Astrocyte of the spinal cord (primary cell): ENCODE results near the gene DNAJC24.

ENCODE experiments used
- DNase-seq: peaks from one replicate; pipeline ENCODE4 v3.0.0; 2011; ENCODE audit warnings: low read depth, low spot score
- H3K4me3 ChIP-seq: 2 replicates; pipeline ENCODE4 v1.5.1; 2011; ENCODE audit warnings: low read depth, mild to moderate bottlenecking, low read length, moderate library complexity
- in situ Hi-C: cut with HindIII; loops from 2 replicates; pipeline ENCODE4 v1.10.0; 2017; ENCODE audit warnings: low sequenced_read_pairs
- TF ChIP-seq, protein P1 (sequence below): IDR thresholded peaks from 2 replicates; pipeline ENCODE4 v1.5.1; 2012; ENCODE audit warnings: low read depth, mild to moderate bottlenecking, low read length, inconsistent platforms

The DNAJC24 gene

DNA sequence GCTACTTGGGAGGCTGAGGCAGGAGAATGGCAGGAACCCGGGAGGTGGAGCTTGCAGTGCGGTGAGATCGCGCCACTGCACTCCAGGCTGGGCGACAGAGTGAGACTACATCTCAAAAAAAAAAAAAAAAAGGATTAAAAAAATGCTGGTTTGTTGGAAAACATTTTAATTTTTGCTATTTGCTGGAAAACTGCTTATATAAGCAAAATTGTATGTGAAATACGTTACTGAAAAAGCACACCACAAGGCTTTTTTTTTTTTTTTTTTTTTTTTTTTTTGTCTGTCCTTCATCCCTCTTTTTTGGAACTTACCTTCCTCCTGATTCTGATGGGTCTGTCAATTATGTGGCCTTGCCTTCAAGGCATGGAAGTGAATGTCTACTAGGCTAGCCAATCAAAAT is 41.0 kb upstream of the DNAJC24 start:
- no peak overlapping the region for H3K4me3 ChIP-seq
- in situ Hi-C loops: no loop called here
- DNase-seq: no peak
- TF ChIP-seq, protein P1, sequence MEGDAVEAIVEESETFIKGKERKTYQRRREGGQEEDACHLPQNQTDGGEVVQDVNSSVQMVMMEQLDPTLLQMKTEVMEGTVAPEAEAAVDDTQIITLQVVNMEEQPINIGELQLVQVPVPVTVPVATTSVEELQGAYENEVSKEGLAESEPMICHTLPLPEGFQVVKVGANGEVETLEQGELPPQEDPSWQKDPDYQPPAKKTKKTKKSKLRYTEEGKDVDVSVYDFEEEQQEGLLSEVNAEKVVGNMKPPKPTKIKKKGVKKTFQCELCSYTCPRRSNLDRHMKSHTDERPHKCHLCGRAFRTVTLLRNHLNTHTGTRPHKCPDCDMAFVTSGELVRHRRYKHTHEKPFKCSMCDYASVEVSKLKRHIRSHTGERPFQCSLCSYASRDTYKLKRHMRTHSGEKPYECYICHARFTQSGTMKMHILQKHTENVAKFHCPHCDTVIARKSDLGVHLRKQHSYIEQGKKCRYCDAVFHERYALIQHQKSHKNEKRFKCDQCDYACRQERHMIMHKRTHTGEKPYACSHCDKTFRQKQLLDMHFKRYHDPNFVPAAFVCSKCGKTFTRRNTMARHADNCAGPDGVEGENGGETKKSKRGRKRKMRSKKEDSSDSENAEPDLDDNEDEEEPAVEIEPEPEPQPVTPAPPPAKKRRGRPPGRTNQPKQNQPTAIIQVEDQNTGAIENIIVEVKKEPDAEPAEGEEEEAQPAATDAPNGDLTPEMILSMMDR: no peak

DNA sequence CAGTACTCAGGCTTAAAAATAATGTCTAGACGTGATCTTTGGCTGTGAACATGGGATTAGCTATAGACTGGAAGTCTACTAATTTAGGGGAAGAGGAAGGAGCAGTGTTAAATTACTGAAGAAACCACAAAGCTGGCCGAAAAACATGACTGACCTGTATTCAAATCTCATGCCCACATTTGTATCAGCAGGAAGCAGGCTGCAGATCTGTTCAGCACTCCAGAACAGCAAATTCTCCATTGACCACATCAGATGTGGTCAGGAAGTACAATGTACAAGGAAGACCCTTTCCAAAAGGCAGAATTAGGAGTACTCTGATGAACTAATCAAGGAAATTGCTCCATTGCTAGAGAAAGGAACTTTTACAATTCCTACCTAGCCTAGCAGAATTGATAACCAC is 31.9 kb upstream of the DNAJC24 start:
- TF ChIP-seq, protein P1: no peak
- no peak overlapping the region for H3K4me3 ChIP-seq
- DNase-seq: no peak
- in situ Hi-C loops: no loop called here

GRCh38 chr11:31340903-31341572 is 28.6 kb upstream of the DNAJC24 start:
- H3K4me3 ChIP-seq: no peak overlapping the region
- TF ChIP-seq, protein P1: peak; percentile 72
- DNase-seq: peak; percentile 20
- in situ Hi-C loops: no loop called here

GRCh38 chr11:31351168-31351567 is 18.5 kb upstream of the DNAJC24 start:
- DNase-seq: no peak
- H3K4me3 ChIP-seq: no peak overlapping the region
- in situ Hi-C loops: no loop called here
- TF ChIP-seq, protein P1: no peak

DNA sequence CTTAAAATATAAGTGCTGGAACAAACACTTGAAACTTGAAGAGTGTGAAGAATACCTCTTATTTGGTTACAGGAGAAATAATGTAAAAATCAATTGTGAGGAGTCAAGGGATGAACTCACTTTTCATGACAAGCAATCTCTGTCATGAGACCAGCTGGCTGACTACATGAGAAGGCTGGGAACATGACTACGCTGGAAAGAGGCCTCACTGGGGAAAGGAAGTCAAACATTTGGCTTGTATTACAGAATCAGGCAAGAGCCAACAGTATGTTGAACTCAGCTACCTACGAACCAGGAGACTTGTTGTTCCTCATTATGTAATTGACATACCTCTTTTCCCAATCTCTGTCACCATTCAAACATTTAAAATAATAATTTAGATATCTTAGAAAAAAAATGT is 14.5 kb upstream of the DNAJC24 start:
- no peak overlapping the region for H3K4me3 ChIP-seq
- TF ChIP-seq, protein P1: no peak
- in situ Hi-C loops: no loop called here
- DNase-seq: no peak

- TF ChIP-seq, protein P1: no peak
- no peak overlapping the region for H3K4me3 ChIP-seq
- DNase-seq: no peak
- in situ Hi-C loops: no loop called here
These were observed 13.8 kb upstream of the DNAJC24 start for GRCh38 chr11:31355817-31356216.
